Measurements from ENCODE around the gene C12orf76.

DNA sequence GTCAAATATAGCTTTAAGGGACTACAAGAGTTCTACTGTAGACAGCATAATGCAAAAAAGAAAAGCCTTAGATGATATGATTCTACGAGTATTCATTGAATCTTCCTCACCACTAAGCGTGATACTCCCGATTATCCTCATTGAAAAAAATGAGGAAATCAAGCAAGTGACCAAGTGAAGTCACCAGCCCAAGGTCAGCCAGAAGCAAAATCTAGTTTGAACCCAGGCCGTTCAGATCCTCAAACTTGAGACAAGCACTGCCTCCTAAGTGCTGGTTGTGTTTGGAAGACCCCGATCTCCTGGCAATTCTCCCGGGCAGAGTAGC is 53.0 kb downstream of the C12orf76 start:
- TF ChIP-seq CTCF (IDR thresholded peaks at IDR 0.05) (no peak), JUNB (IDR thresholded peaks at IDR 0.05) (no peak), POLR2A (IDR thresholded peaks at IDR 0.05; ENCODE audit: low read length) (no peak), ZC3H11A (IDR thresholded peaks at IDR 0.05) (no peak)
